Motor neuron (in vitro differentiated cells): ENCODE measurements around the gene GLA. TPM values are rescaled to one million over a fixed set of nuclear protein-coding genes. Genes with fewer than 3 reads are reported as not detected.

Experiments
- ATAC-seq, 8 experiments: fragments of 200-7000 bp; cut with Tn5 transposase; replicated peaks in 6 of 8; 2 replicates each; pipeline ENCODE4 v1.8.0; 2021; ENCODE audit warnings: mild to moderate bottlenecking in 8 of 8, moderate library complexity in 8 of 8
- H3K27ac ChIP-seq, 2 donors: fragments of 250-450 bp; sonication (Bioruptor Pico); 2 replicates each; pipeline ENCODE4 v1.9.0; 2021; ENCODE audit warnings: antibody characterized with exemption in 2 of 2, mild to moderate bottlenecking in 2 of 2, moderate library complexity in 1 of 2
- H3K4me1 ChIP-seq, 2 donors: fragments of 250-450 bp; sonication (Bioruptor Pico); replicated peaks in 1 of 2; 2 replicates each; pipeline ENCODE4 v1.6.1; 2021; ENCODE audit warnings: antibody characterized with exemption in 2 of 2, mild to moderate bottlenecking in 2 of 2, moderate library complexity in 1 of 2
- H3K4me3 ChIP-seq, 5 donors: fragments of 250-450 bp; sonication (Bioruptor Pico); 2 replicates each; pipeline ENCODE4 v1.9.0; 2021; ENCODE audit warnings: antibody characterized with exemption in 5 of 5, mild to moderate bottlenecking in 5 of 5, moderate library complexity in 4 of 5
- WGBS, 10 experiments: fragments of 450-650 bp; shearing (Covaris generic); methylation state at CpG; one replicate each; pipeline ENCODE4 v1.0.0; 2022; 5-methylcytosine and 5-hydroxymethylcytosine counted together
- in situ Hi-C, 9 experiments: fragments of 400-800 bp; cut with MboI; loops; one replicate each; pipeline ENCODE4 v1.15.0; 2021; ENCODE audit warnings: low sequenced_read_pairs in 9 of 9, low pct_unique_long_range_greater_than_20kb in 2 of 9; ENCODE audit not compliant: unreplicated experiment in 9 of 9
- total RNA-seq, 8 experiments: library from RNA; unstranded; fragments of 300-600 nt; gene quantifications; 2 replicates each; pipeline versions ENCODE4 v1.2.3 to v1.2.4, GENCODE V29; 2022

GLA gene
- total RNA-seq, 8 experiments from 2014 or later: 15.7 to 72.8 (median 26.8) TPM

DNA sequence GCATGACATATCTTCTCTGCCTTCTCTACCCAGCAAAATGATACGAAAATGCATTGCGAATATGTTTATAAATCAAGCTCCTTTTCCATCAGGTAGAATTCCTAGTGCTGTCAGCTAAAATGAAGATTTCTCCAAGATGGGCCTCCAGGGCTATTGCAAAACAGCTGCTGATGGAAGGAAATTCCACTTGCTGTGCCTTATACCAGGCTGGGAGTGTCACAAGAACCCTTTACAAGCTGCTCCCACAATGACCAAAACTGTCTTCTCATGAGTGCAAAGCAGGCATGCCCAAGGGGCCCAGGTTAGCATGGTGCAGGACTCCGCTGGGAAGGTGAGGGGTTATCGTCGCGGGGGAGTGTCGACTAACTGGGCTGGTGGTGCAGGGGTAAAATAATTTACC, 9.0 kb upstream of the GLA start:
- in situ Hi-C loops: no loop called here
- WGBS, 10 experiments: 66 to 75% methylated on average over 2 to 3 of the region's 7 CpGs; no CpG with 5 or more reads in 8 of the 10 experiments
- no peak overlapping the region for H3K4me3 ChIP-seq
- ATAC-seq: no peak
- H3K27ac ChIP-seq: no peak overlapping the region
- peaks cover 0 to 7% of the 10 kb centered on the region in 2 donors for H3K4me1 ChIP-seq

DNA sequence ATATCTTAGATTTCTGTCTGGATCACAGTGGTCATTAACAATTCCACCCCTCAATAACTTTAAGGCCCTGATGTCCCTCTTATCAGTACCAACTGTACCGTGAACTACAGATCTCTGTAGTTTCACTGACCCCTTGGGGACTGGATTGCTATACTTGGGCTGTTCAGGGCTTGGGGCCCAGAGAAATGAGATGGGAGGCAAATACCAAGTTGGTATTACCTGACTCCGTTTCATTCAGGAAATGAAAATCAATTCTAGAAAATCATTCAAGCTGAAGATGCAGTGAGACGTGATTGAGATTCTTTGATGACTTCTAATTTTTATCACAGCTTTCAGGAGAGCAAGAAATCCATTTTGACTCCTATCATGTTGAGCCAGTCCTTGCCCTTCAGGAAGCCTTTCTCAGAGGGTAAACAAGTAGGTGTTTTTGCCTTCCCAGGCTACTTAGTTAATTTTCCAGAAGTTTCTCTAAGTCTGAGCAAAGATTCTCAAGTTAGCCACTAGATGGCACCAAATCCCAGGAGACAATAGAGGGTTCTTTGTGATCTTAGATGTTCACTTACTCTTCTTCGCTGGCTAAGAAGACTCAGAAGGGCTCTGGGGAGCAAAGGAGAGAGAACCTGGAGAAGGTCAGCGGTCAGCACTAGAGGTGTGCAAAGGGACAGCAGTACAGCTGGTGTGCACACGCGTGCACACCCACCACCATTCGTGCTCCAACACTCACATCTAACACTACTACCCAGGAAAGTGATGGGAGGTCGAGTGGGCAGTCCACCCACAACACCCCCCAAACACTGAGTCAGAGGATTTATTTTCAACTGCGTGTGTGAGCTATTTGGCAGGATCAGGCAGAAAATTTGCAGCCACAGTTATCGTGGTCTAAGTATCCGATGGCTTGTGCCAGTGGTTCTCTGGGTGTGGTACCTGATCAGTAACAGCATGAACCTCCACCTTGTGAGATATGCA, 7.7 kb upstream of the GLA start:
- WGBS, 10 experiments: 36 to 70% methylated on average over 3 to 4 of the region's 12 CpGs; no CpG with 5 or more reads in 8 of the 10 experiments
- H3K4me1 ChIP-seq: peaks cover 2 to 9% of the 10 kb centered on the region in 2 donors
- in situ Hi-C loops: no loop called here
- H3K27ac ChIP-seq: no peak overlapping the region
- H3K4me3 ChIP-seq: no peak overlapping the region
- ATAC-seq: peak; percentile 35 to 62 (median 48)

DNA sequence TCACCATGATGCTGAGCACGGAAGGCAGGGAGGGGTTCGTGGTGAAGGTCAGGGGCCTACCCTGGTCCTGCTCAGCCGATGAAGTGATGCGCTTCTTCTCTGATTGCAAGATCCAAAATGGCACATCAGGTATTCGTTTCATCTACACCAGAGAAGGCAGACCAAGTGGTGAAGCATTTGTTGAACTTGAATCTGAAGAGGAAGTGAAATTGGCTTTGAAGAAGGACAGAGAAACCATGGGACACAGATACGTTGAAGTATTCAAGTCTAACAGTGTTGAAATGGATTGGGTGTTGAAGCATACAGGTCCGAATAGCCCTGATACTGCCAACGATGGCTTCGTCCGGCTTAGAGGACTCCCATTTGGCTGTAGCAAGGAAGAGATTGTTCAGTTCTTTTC, 4.3 kb upstream of the GLA start:
- ATAC-seq: no peak

DNA sequence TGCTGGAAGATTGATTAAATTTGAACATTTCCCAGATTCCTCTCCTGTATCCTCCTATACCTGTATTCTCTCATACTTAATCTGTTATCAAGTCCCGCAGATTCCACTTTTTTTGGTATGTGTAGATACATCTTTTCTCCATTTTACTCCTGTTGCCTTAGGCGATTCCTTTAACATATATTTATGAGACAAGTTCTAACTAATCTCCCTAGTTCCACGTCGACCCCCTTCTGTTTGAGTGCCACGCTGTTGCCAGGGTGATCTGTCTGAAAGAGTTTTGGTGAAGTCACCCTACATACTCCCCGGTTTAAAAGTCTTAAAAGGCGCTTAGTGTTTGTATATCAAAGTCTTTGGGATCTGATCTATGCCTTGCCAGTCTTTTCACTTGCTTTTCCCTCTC, 2.7 kb upstream of the GLA start:
- Histone ChIP-seq H3K27ac (no peak overlapping the region), H3K4me3 (peak overlapping the region in 3 of 5 donors; percentile 6 to 92 (median 9)), H3K4me1 (peaks cover 2 to 10% of the 10 kb centered on the region in 2 donors)
- WGBS, 10 experiments: 20 to 57% (median 31%) methylated on average over 1 to 7 of the region's 7 CpGs; no CpG with 5 or more reads in 3 of the 10 experiments
- in situ Hi-C loops: no loop called here
- no peak for ATAC-seq

More for the DNA sequence above, 4.3 kb upstream of the GLA start:
- 36 to 100% (median 80%) methylated on average over 1 to 10 of the region's 10 CpGs; no CpG with 5 or more reads in 3 of the 10 experiments for WGBS, 10 experiments
- H3K4me3 ChIP-seq: no peak overlapping the region
- in situ Hi-C loops: no loop called here
- H3K4me1 ChIP-seq: peaks cover 2 to 10% of the 10 kb centered on the region in 2 donors
- H3K27ac ChIP-seq: no peak overlapping the region

DNA sequence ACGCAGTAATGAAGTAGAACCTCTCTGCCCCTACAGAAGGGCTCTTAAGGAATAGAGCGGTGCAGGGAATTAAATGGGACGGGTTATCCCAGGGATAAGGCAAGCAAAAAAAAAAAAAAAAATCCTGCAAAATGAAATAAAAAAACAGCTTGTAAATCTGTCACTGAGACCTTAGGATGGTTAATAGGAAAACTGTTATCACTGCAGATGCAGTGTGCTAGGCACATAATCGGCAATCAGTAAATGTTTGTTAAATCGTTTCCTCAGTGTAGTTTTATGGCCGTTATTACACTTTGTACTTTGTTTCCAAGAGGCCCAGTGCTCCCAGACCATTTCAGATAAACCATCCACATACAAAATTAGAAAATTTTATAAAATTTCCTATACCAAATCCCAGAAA, 1.3 kb upstream of the GLA start:
- in situ Hi-C loops: no loop called here
- H3K27ac ChIP-seq: peak overlapping the region; percentile 97
- H3K4me1 ChIP-seq: peaks cover 2 to 10% of the 10 kb centered on the region in 2 donors
- H3K4me3 ChIP-seq: peak overlapping the region; percentile 66 to 92 (median 73)
- ATAC-seq: no peak
- WGBS, 10 experiments: 0 to 31% (median 5%) methylated on average over 1 to 6 of the region's 6 CpGs; no CpG with 5 or more reads in 3 of the 10 experiments

DNA sequence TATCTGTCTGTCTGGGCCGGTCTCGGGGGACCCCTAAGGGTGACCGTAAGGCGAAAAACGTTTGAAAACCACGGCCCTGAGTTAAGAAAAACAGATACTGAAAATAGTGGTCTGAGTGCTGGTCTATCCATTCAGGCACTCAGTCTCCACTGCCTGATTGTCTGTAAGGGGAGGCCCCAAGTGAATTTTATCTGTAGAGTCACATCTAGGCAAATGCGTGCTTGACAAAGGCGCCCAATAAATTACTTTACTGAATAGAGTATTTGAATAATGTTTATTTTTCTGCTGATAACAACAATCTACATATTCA, 762 bp upstream of the GLA start:
- ATAC-seq: peak in 2 of 8 experiments; percentile 4 to 8
- Histone ChIP-seq H3K4me1 (peaks cover 2 to 10% of the 10 kb centered on the region in 2 donors), H3K27ac (peak overlapping the region; percentile 97), H3K4me3 (peak overlapping the region; percentile 66 to 92 (median 73))
- WGBS, 10 experiments: 0 to 17% (median 0%) methylated on average over 2 to 6 of the region's 8 CpGs; no CpG with 5 or more reads in 5 of the 10 experiments
- in situ Hi-C loops: no loop called here

DNA sequence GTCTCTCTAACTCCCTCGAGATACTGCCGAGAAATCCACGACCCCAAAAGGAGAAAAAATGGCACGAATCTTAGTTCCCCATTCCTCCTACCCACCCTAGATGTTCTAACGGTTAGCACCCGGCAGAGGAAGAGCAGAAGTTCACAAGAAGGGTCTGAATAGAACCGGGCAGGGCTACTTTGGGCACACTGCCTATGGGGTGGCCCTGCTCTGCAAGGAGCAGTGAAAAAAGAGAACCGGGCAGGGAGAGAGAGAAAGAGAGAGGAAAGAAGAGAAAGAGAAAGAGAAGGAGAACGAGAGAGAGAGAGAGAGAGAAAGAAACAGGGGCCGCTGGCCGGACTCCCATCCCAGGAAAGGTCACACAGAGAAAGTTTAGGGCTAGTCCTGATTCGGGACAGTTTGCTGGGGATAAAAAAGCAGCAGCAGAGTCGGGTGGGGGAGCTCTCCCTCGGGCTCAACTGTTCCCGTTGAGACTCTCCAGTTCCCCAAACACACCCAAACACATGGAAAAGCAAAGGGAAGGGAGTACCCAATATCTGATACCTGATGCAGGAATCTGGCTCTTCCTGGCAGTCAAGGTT, 468 bp downstream of the GLA start:
- peak overlapping the region; percentile 39 to 52 for H3K27ac ChIP-seq
- H3K4me3 ChIP-seq: peak overlapping the region; percentile 66 to 92 (median 73)
- 0 to 4% (median 0%) methylated on average over 1 to 14 of the region's 15 CpGs; no CpG with 5 or more reads in 4 of the 10 experiments for WGBS, 10 experiments
- H3K4me1 ChIP-seq: peaks cover 2 to 10% of the 10 kb centered on the region in 2 donors
- in situ Hi-C loops: no loop called here
- peak in 3 of 8 experiments; percentile 2 to 8 (median 2) for ATAC-seq

DNA sequence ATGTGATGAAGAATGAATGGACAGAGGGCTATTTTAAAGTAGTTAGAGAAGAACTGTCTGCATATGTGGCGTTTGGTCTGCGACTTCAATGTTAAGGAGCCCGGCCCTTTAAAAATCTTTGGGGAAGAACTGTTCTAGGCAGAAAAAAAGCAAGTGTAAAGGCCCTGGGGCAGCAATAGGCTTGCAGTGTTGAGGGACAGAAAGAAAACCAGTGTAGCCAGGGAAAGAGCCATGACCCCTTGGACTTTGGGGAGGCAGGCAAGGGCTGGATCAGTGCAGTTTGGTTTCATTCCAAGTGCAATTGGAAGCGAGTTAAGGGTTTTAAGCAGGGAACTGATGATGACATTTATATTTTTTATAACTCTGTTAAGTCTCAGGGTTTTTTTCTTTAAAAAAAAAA, 7.9 kb downstream of the GLA start:
- WGBS, 10 experiments: 38 to 95% (median 67%) methylated on average over 1 to 4 of the region's 4 CpGs; no CpG with 5 or more reads in 6 of the 10 experiments
- in situ Hi-C loops: no loop called here
- Histone ChIP-seq H3K27ac (no peak overlapping the region), H3K4me3 (no peak overlapping the region), H3K4me1 (no peaks in the 10 kb centered on the region)
- ATAC-seq: no peak

DNA sequence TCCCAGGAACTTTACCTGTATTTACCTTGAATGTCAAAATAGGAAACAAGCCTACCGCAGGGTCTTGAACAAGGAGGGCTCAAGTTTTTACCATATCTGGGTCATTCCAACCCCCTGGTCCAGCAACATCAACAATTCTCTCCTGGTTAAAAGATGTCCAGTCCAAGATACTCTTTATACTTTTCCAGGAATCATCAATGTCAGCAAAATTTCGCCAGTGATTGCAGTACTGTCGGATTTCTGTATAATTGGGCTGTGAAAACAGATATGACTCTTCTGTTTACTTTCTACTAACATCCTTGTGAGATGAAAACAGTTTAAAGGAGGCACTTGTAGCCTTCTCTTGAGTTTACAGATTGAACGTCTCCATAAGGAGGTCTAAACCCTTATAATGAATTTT, 9.0 kb downstream of the GLA start:
- 43 to 100% (median 48%) methylated on average over 1 to 4 of the region's 4 CpGs; no CpG with 5 or more reads in 7 of the 10 experiments for WGBS, 10 experiments
- in situ Hi-C loops: no loop called here

DNA sequence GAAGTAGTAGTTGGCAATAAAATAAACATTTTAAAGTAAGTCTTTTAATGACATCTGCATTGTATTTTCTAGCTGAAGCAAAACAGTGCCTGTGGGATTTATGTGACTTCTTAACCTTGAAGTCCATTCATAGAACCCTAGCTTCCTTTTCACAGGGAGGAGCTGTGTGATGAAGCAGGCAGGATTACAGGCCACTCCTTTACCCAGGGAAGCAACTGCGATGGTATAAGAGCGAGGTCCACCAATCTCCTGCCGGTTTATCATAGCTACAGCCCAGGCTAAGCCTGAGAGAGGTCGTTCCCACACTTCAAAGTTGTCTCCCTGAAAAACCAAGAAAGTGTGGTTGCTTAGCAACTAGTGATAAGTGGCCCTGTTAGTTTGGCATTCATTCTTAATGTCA, 9.9 kb downstream of the GLA start:
- Histone ChIP-seq H3K4me1 (no peaks in the 10 kb centered on the region), H3K27ac (no peak overlapping the region), H3K4me3 (no peak overlapping the region)
- 0 to 49% (median 11%) methylated on average over 1 to 4 of the region's 4 CpGs; no CpG with 5 or more reads in 5 of the 10 experiments for WGBS, 10 experiments
- ATAC-seq: peak in 2 of 8 experiments; percentile 10 to 51
- in situ Hi-C loops: no loop called here

More for the DNA sequence above, 9.0 kb downstream of the GLA start:
- no peak overlapping the region for H3K27ac ChIP-seq
- ATAC-seq: no peak
- no peak overlapping the region for H3K4me3 ChIP-seq
- H3K4me1 ChIP-seq: no peaks in the 10 kb centered on the region

DNA sequence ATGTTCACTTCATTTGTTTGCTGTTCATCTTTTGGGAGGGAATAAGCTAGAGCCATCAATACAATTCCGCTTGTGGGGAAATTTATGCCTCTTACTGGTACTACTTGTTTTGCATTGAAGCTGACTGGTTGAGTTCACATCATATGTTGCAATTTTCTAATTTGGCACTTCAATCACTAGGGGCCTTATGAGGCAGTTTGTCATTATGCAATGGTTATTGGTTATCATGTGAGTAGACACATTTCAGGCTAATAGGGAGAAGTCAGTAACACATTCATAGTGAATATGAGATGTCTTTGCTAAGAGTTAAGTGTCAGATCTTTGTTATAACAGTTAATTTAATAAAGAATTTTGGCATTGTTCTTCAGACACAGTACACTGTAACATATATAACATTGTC, 11.9 kb downstream of the GLA start:
- no peak overlapping the region for H3K27ac ChIP-seq
- peaks cover 0 to 8% of the 10 kb centered on the region in 2 donors for H3K4me1 ChIP-seq
- in situ Hi-C loops: no loop called here
- ATAC-seq: peak in 2 of 8 experiments; percentile 6 to 22
- 100% methylated on average over 1 of the region's 1 CpG; no CpG with 5 or more reads in 7 of the 10 experiments for WGBS, 10 experiments
- H3K4me3 ChIP-seq: no peak overlapping the region

DNA sequence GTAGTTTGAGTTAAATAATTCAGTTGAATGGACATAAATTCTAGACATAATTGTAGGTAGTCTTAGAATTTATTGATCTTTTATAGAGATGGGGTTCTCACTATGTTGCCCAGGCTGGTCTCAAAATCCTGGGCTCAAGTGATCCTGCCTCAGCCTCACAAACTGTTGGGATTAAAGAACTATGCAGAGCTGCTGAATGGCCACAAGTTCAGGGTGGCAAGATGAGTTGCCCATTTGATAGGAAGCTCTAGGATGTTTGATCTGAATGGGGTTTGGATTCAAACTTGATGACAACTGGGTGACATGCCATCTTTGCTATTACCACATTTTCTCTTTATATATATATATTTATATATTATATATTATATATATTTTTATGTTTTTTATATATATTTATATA, 13.4 kb downstream of the GLA start:
- no peak for ATAC-seq
- Histone ChIP-seq H3K4me3 (no peak overlapping the region), H3K27ac (no peak overlapping the region), H3K4me1 (peaks cover 0 to 8% of the 10 kb centered on the region in 2 donors)
- in situ Hi-C loops: no loop called here
